Neuronal stem cell (in vitro differentiated cells): ENCODE data around the gene TXNDC11.

Experiments
- DNase-seq: peaks from one replicate; pipeline ENCODE4 v3.0.0-alpha.2; 2013; ENCODE audit warnings: low spot score
- H2AFZ ChIP-seq: one replicate; pipeline ENCODE4 v1.6.1; 2013; ENCODE audit warnings: mild to moderate bottlenecking, low read length, inconsistent platforms
- H2AK5ac ChIP-seq: 2 replicates; pipeline ENCODE4 v1.6.1; 2013; ENCODE audit warnings: low read depth, mild to moderate bottlenecking, inconsistent platforms, low read length, moderate library complexity, mixed read lengths
- H2BK120ac ChIP-seq: 2 replicates; pipeline ENCODE4 v1.6.1; 2013; ENCODE audit warnings: low read depth, mild to moderate bottlenecking, inconsistent platforms, low read length, moderate library complexity, mixed read lengths
- H2BK12ac ChIP-seq: one replicate; pipeline ENCODE4 v1.6.1; 2013; ENCODE audit warnings: low read length, inconsistent platforms
- H2BK15ac ChIP-seq: 2 replicates; pipeline ENCODE4 v1.6.1; 2013; ENCODE audit warnings: mild to moderate bottlenecking, low read length, inconsistent platforms, mixed read lengths
- H2BK5ac ChIP-seq: one replicate; pipeline ENCODE4 v1.6.1; 2013; ENCODE audit warnings: inconsistent platforms, mild to moderate bottlenecking, low read length, moderate library complexity
- H3K14ac ChIP-seq: one replicate; pipeline ENCODE4 v1.6.1; 2013; ENCODE audit warnings: low read length, inconsistent platforms
- H3K18ac ChIP-seq: 2 replicates; pipeline ENCODE4 v1.6.1; 2013; ENCODE audit warnings: low read length, inconsistent platforms
- H3K23ac ChIP-seq: 2 replicates; pipeline ENCODE4 v1.6.1; 2013; ENCODE audit warnings: low read depth, mild to moderate bottlenecking, mixed read lengths, low read length, inconsistent platforms; ENCODE audit not compliant: poor library complexity
- H3K27ac ChIP-seq: replicated peaks from 3 replicates; pipeline ENCODE4 v1.5.1; 2013; ENCODE audit warnings: low read length, inconsistent platforms
- H3K27me3 ChIP-seq, 3 experiments: 2 replicates each; pipeline ENCODE4 v1.6.1; 2013; ENCODE audit warnings: low read length in 3 of 3, mild to moderate bottlenecking in 2 of 3, inconsistent platforms in 1 of 3, low read depth in 1 of 3, mixed read lengths in 1 of 3, moderate library complexity in 1 of 3; ENCODE audit not compliant: control insufficient read depth in 3 of 3, insufficient read depth in 3 of 3
- H3K36me3 ChIP-seq, 2 donors: replicated peaks in 1 of 2; 2 replicates each; pipeline ENCODE4 v1.6.1; 2013; ENCODE audit warnings: low read length in 2 of 2; ENCODE audit not compliant: control insufficient read depth in 2 of 2, insufficient read depth in 2 of 2
- H3K4ac ChIP-seq: 2 replicates; pipeline ENCODE4 v1.6.1; 2013; ENCODE audit warnings: inconsistent platforms, mild to moderate bottlenecking, low read length, moderate library complexity
- H3K4me1 ChIP-seq, 2 donors: 1 replicate in 1 of 2; 2 replicates in 1 of 2; pipeline ENCODE4 v1.6.1; 2013; ENCODE audit warnings: low read length in 2 of 2, low read depth in 1 of 2; ENCODE audit not compliant: control insufficient read depth in 2 of 2, insufficient read depth in 1 of 2
- H3K4me2 ChIP-seq: one replicate; pipeline ENCODE4 v1.6.1; 2013; ENCODE audit warnings: mild to moderate bottlenecking, low read length, inconsistent platforms; ENCODE audit not compliant: insufficient read depth, poor library complexity, severe bottlenecking
- H3K4me3 ChIP-seq, 2 donors: 2 replicates each; pipeline ENCODE4 v1.5.1; 2013; ENCODE audit warnings: low read length in 2 of 2, mild to moderate bottlenecking in 2 of 2, inconsistent platforms in 1 of 2, moderate library complexity in 1 of 2
- H3K79me1 ChIP-seq: one replicate; pipeline ENCODE4 v1.6.1; 2013; ENCODE audit warnings: low read depth, mild to moderate bottlenecking, inconsistent platforms, low read length, moderate library complexity
- H3K9ac ChIP-seq: one replicate; pipeline ENCODE4 v1.6.1; 2013; ENCODE audit warnings: mild to moderate bottlenecking, low read depth, low read length, inconsistent platforms; ENCODE audit not compliant: poor library complexity
- H3K9me3 ChIP-seq, 2 donors: replicated peaks in 1 of 2; 2 replicates each; pipeline versions ENCODE3 to v1.6.1; 2013; ENCODE audit warnings: low read length in 2 of 2, mild to moderate bottlenecking in 2 of 2, inconsistent platforms in 1 of 2, low read depth in 1 of 2, mixed read lengths in 1 of 2, moderate library complexity in 1 of 2; ENCODE audit not compliant: control insufficient read depth in 2 of 2, insufficient read depth in 1 of 2
- H4K8ac ChIP-seq: one replicate; pipeline ENCODE4 v1.6.1; 2013; ENCODE audit warnings: low read depth, mild to moderate bottlenecking, inconsistent platforms, low read length, moderate library complexity
- H4K91ac ChIP-seq: one replicate; pipeline ENCODE4 v1.6.1; 2013; ENCODE audit warnings: low read length, low read depth, mild to moderate bottlenecking, inconsistent platforms; ENCODE audit not compliant: poor library complexity
- WGBS, 2 donors: extraction: QIAGEN DNeasy Blood & Tissue Kit; methylation state at CpG; one replicate each; pipeline ENCODE4 v1.1.7; 2013; ENCODE audit warnings: missing lambda C conversion rate in 2 of 2, mixed read lengths in 1 of 2; ENCODE audit not compliant: insufficient read length in 2 of 2, insufficient replicate concordance in 1 of 2; ENCODE audit errors: extremely low coverage in 2 of 2; 5-methylcytosine and 5-hydroxymethylcytosine counted together

TXNDC11 gene

DNA sequence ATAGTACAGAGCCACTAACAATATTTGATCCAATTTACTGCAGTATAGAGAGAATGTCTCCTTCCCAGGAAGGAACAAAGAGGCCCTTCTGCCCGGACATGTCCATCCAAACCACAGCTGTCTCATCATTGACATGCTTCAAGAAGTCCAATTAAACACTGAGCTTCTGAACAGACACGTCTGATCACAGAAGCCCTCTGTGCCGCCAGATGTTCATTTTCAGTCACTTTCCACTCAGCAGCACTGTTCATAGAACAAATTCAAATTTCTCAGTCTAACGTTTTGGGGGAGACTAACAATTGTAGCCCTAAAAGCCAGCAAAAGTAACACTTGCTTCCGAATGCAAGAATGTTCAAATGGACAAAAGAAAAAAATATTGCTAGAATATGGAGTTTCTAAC lies 39.1 kb upstream of the TXNDC11 start:
- Histone ChIP-seq H4K91ac (no peak overlapping the region), H3K14ac (no peak overlapping the region), H3K18ac (no peak overlapping the region), H3K9ac (no peak overlapping the region), H4K8ac (no peak overlapping the region), H2BK15ac (no peak overlapping the region), H3K4me3 (no peak overlapping the region), H3K27me3 (no peaks in the 10 kb centered on the region), H2AK5ac (no peak overlapping the region), H3K4me1 (peaks cover 6 to 10% of the 10 kb centered on the region in 2 donors), H3K27ac (no peak overlapping the region), H3K4ac (no peak overlapping the region), H3K23ac (no peak overlapping the region), H3K79me1 (no peaks in the 10 kb centered on the region), H2BK12ac (no peak overlapping the region), H2BK120ac (no peak overlapping the region), H3K9me3 (no peaks in the 10 kb centered on the region), H3K36me3 (peaks cover 0 to 48% of the 10 kb centered on the region in 2 donors), H3K4me2 (no peak overlapping the region), H2AFZ (no peak overlapping the region), H2BK5ac (no peak overlapping the region)
- no peak for DNase-seq
- WGBS, 2 donors: no CpG with 5 or more reads among the region's 5 CpGs

DNA sequence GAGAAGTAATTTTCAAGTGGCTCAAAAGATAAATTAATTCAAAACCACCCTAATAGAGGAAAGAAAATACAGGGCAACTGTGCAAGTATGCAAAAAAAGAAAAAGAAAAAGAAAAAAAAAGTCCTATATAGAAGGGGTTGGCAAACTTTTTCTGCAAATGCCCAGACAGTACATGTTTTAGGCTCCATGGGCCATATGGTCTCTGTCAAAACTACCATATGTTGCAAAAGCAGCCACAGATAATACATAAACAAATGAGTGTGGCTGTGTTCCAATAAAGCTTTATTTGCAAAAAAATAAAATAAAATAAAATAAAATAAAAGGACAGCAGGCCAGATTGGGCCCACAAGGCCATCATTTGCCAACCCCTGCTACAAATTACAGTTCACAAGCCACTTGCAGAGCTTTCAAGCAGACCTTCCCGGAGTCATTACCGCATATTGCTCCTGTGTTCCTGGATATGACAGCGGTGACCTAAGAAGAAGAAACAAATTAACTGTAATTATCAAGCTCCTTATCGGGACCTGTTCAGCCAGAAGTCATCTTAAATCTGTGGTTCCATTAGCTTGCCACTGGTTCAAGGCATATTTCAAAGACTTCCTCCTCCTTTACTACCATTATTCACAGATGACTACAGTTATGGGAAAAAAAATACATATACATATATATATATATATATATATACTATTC lies 38.5 kb upstream of the TXNDC11 start:
- H4K8ac ChIP-seq: no peak overlapping the region
- H3K9me3 ChIP-seq: no peaks in the 10 kb centered on the region
- no peak overlapping the region for H2BK12ac ChIP-seq
- no peak overlapping the region for H3K4me2 ChIP-seq
- no CpG with 5 or more reads among the region's 4 CpGs for whole genome bisulfite sequencing, 2 donors
- no peak overlapping the region for H2AFZ ChIP-seq
- H3K27ac ChIP-seq: no peak overlapping the region
- H2BK120ac ChIP-seq: no peak overlapping the region
- no peak overlapping the region for H3K4ac ChIP-seq
- no peak overlapping the region for H2BK5ac ChIP-seq
- H2BK15ac ChIP-seq: no peak overlapping the region
- H3K4me3 ChIP-seq: no peak overlapping the region
- DNase-seq: no peak
- no peak overlapping the region for H2AK5ac ChIP-seq
- no peak overlapping the region for H3K14ac ChIP-seq
- H3K36me3 ChIP-seq: peaks cover 0 to 55% of the 10 kb centered on the region in 2 donors
- no peak overlapping the region for H3K23ac ChIP-seq
- no peaks in the 10 kb centered on the region for H3K79me1 ChIP-seq
- H3K4me1 ChIP-seq: peaks cover 6 to 10% of the 10 kb centered on the region in 2 donors
- no peak overlapping the region for H3K9ac ChIP-seq
- H3K18ac ChIP-seq: no peak overlapping the region
- no peak overlapping the region for H4K91ac ChIP-seq
- H3K27me3 ChIP-seq: no peaks in the 10 kb centered on the region

DNA sequence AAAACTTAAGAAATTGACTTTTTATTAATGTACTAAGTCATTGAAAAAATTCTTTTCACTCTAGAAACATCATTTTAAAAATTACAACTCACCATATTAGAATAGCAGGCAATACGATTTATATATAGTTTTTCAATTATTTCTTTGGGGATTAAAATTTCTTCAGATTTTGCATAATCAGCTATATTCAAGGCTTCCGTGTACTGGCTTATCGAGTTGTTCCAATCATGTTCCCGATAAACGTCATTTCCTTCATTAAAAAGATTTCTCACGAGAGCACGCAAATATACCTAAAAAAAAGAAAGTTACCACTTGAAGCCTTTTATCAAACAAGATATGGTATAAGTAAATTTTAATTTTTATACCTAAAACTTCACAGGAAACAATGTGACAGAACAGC lies 36.4 kb upstream of the TXNDC11 start:
- Histone ChIP-seq H3K36me3 (peaks cover 6 to 74% of the 10 kb centered on the region in 2 donors), H2BK15ac (no peak overlapping the region), H3K27ac (no peak overlapping the region), H3K14ac (no peak overlapping the region), H2AFZ (no peak overlapping the region), H2BK5ac (no peak overlapping the region), H2BK120ac (no peak overlapping the region), H4K8ac (no peak overlapping the region), H3K4me3 (no peak overlapping the region), H3K9me3 (no peaks in the 10 kb centered on the region), H2BK12ac (no peak overlapping the region), H3K4me1 (peaks cover 6 to 10% of the 10 kb centered on the region in 2 donors), H3K18ac (no peak overlapping the region), H3K4ac (no peak overlapping the region), H4K91ac (no peak overlapping the region), H3K79me1 (no peaks in the 10 kb centered on the region), H3K27me3 (no peaks in the 10 kb centered on the region), H3K9ac (no peak overlapping the region), H3K23ac (no peak overlapping the region), H3K4me2 (no peak overlapping the region), H2AK5ac (no peak overlapping the region)
- no peak for DNase-seq
- WGBS, 2 donors: no CpG with 5 or more reads among the region's 7 CpGs

DNA sequence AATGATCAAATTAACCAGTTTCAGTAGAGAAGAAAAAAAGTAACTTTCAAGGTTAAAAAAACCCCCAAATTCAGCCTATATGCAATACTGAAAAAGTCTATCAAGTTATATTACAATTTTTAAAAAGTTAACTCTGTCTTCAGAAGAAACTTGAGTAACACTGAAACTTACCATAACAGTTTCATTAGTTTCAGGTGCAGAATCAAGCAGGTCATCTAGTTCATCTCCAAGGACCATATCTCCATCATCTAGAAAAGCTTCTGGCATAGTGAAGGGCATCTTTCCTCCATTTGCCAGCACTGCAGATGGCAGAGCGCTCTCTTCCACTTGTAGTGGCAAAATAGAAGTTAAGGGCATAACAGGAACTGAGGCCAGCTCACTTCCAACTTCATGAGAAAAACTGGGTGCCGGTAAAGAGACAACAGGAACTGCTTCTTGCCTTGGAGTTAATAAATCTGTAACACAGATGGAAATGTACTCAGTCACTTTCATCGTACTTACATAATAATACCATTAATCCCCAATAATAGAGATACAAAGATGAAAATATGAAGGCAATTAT lies 31.5 kb upstream of the TXNDC11 start:
- Histone ChIP-seq H3K4me2 (no peak overlapping the region), H3K27ac (no peak overlapping the region), H2AFZ (no peak overlapping the region), H3K4me3 (no peak overlapping the region), H2BK15ac (no peak overlapping the region), H3K14ac (no peak overlapping the region), H3K4ac (no peak overlapping the region), H3K18ac (no peak overlapping the region), H3K23ac (no peak overlapping the region), H3K36me3 (peaks cover 23 to 93% of the 10 kb centered on the region in 2 donors), H4K8ac (no peak overlapping the region), H3K9me3 (no peaks in the 10 kb centered on the region), H2AK5ac (no peak overlapping the region), H3K27me3 (no peaks in the 10 kb centered on the region), H2BK12ac (no peak overlapping the region), H3K4me1 (no peaks in the 10 kb centered on the region), H2BK120ac (no peak overlapping the region), H3K79me1 (no peaks in the 10 kb centered on the region), H4K91ac (no peak overlapping the region), H2BK5ac (no peak overlapping the region), H3K9ac (no peak overlapping the region)
- DNase-seq: no peak
- WGBS, 2 donors: no CpG with 5 or more reads among the region's 3 CpGs
